Measurements from ENCODE around the gene RABGAP1.

RABGAP1 gene

DNA sequence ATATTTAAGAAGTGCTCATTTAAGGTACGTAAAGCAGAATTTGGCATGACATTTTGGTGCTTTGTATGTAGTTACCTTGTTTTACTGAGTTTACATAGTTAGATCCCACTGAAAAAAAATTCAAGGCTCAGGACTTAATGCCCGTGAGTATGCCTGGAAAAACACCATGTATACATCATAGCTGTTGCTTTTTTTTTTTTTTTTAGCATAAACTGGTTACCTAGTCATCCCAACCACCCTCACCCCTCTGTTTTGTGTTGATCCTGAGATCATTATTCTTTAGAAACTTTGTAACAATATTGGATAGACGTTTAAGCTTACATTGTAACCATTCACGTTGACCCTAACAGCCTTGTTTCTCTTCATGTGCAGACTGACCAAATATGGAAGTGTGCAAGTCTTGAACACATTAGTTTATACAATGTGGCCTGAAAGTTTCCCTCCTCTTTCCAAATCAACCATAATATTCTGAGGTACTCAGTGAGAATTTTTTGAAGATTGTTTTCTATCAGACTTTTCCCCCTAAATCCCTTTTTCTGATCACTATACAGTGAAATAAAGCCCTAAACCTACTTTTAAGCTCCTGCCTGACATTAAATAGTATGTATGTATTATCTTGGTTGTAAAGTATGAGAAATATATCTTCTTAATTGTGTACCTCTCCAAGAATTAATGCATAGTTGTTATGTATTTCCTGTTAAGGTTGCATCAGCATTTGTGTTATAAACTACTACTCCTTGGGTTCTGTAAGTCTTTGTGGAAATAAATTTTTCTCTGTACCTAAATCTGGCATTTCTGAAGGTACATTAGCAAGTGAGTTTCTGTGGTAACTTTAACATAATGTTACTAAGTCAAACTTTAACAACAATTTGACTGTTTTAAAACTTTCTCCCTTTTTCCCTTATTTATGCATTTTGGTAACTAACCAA is 4.4 kb downstream of the RABGAP1 start:
- no peak for DNase-seq (ENCODE audit: low read depth in 3 of 3)

DNA sequence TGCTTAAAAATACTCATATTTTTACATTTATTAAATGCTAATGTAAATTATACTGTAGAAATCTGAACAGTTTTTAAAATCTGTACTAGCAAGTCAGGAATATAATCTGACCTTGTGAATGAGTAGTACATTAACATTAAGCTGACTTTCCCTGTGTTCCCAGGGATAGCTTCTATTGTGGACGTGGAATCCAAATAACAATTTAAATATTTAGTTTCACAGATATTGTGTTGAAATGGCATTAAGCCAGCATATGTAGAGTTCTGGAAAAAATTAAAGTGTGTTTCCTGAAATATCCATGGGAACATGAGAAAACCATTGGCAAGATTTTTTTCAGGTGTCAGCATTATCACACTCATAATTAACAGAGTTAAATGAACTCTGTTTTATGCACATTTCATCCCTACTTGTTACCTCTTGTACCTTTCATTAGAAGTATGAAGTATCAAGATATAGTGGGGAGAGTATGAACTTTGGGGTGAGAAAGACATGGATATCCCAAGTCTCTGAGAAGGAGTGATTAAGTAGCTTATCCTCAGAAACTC is 5.7 kb downstream of the RABGAP1 start:
- DNase-seq (ENCODE audit: low read depth in 3 of 3): no peak

GRCh38 chr9:122948313-122948712 is 7.5 kb downstream of the RABGAP1 start:
- no peak for DNase-seq (ENCODE audit: low read depth in 3 of 3)

DNA sequence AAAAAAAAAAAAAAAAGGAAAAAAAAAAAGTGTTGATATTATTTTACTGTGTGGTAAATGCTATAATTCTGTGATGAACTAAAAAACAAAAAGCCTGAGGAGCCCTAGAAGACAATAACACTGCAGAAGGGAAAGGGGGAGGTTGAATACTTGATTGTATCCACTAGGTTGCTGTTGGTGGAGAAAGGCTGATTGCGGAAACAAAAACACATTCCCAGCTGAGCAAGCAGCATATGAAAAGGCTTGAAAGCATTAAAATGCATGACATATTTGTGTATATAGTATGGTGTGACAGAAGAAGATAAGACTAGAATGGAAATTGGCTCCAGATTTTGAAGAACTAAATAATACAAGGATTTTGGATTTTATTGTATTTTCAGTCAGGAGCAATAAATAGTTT is 8.9 kb downstream of the RABGAP1 start:
- DNase-seq (ENCODE audit: low read depth in 3 of 3): no peak

DNA sequence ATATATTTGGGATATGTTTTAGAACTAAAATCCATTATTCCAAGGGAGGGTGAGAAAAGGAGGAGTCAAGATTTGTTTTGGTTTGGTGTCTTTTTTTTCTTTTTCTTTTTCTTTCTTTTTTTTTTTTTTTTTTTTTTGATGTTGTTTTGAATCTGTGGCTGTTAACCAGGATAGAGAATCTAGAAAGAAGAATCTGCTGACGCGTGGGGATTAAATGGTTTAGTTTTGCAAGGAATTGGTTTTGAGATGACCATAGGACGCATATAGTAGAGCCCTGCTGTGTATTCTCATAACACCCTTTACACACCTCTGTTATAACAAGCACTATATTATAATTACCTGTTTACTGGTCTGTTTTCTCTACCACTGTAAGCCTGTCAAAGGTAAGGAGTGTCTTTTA is 9.4 kb downstream of the RABGAP1 start:
- no peak for DNase-seq (ENCODE audit: low read depth in 3 of 3)

DNA sequence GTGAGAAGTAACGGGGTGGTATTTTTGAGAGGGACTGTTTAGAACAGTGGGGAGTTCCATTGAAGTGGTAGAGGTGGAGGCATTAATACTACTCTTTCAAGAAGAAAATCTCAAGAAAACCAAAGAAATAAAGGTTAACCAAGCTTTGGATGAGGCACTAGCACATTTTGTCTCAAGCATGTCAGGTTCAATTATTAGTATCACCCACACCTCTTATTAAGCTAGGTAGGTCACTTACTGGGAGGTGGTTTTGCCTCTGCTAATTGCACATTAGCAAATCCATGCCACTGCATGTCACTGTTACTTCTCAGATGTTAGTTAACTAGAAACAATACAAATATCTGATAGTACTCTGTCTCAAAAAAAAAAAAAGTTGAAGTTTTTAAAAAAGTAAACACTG is 10.2 kb downstream of the RABGAP1 start:
- DNase-seq (ENCODE audit: low read depth in 3 of 3): no peak

- DNase-seq (ENCODE audit: low read depth in 3 of 3): no peak
Measured at GRCh38 chr9:122954253-122954691, 13.5 kb downstream of the RABGAP1 start.

DNA sequence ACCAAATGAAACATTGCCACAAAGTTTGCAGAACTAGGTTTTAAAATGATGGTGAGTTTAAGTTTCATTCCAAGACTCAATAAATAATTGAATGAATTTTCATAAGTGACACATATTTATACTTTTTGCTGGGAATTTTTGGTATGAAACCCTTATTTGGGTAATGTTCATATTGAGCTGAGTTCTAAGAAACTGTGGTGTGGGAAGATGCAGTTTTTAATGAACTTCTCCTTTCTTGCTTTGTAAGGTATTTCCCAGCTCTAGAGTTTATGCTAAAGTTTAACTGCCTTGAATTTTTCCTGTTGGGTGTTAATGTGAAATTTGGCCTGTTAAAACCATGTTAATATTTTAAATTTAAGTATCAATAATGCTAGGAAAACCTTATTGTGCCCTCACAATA is 15.1 kb downstream of the RABGAP1 start:
- DNase-seq (ENCODE audit: low read depth in 3 of 3): no peak

GRCh38 chr9:122961139-122961538 is 20.3 kb downstream of the RABGAP1 start:
- DNase-seq (ENCODE audit: low read depth in 3 of 3): no peak

DNA sequence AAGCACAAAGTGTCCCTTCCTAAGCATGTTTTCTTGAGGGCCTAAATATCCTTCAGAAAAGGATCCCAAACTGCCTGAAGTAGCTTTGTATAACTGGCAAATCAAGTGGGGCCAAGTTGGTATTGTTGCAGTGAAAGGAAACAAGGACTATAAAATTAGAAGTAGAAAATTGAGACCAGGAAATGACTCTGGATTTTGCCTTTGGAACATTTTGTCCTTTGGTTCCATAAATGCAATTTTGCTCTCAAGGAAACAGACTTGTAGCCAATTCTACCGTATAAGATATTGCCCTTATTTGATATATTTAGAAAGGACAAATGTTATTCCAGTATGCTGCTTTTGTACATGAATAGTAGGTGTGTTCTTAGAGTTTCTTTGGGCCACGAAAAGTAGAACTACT is 34.4 kb downstream of the RABGAP1 start:
- DNase-seq (ENCODE audit: low read depth in 3 of 3): no peak

- DNase-seq (ENCODE audit: low read depth in 3 of 3): no peak
Measured at GRCh38 chr9:122978601-122979000, 37.8 kb downstream of the RABGAP1 start.

- no peak for DNase-seq (ENCODE audit: low read depth in 3 of 3)
Measured at GRCh38 chr9:122986010-122986409, 45.2 kb downstream of the RABGAP1 start.

DNA sequence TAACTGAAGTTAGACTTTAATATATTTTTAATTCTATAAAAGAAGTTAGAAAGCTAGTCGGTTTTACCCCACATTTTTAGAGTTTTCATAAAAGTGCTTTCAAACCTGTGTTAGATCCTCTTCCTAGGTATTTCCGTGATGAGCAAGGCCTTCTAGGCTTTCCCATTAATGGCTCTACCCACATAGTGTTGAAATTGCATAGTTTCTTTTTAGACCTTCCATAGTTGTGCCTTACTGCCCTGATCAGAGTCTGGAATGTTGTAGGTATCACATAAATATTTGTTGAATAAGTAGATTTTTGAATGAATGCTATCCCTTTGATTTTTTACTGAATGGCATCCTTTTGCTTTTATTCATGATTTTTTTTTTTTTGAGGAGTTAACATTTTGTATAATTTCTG is 47.3 kb downstream of the RABGAP1 start:
- no peak for DNase-seq (ENCODE audit: low read depth in 3 of 3)

DNA sequence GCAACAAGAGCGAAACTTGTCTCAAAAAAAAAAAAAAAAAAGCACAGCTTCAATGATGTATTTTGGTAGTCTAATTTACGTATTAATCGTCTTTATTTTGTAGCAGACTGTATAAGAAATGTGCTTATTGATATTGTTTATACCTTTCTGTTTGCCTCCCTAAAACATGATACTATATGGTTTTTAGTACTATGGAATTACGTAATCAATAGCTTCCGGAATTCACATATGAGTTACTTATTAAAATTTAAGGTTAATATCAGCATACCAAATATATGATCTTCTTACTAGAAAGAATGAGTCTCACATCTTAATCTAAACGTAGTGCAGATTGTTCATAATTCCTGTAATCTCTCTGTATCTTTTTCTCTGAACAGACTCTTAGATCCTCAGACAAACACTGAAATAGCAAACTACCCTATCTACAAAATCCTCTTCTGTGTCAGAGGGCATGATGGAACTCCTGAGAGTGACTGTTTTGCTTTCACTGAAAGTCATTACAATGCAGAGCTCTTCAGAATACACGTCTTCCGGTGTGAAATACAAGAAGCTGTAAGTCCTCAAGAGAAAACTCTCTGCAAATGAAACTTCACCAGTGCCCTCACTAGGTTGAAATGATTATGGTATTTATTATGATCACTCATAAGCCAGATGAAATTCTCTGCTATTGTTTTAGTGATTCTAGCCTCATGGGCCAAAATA is 48.3 kb downstream of the RABGAP1 start:
- no peak for DNase-seq (ENCODE audit: low read depth in 3 of 3)

DNA sequence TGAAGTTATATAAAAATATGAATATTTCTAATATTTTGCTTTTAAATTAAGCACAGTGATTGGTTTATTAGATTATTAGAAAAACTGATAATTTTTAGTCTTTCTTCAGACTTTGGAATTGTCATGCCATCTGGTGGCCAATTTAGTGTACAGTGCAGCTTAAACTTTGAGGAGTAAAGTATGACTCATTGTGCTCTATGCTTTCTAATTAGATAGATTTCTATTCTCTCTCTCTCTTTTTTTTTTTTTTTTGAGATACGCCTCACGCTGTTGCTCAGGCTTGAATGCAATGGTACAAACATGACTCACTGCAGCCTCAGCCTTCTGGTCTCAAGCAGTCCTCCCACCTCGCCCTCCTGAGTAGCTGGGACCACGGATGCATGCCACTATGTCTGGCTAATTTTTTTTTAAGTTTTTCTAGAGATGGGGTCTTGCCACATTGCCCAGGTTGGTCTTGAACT is 50.6 kb downstream of the RABGAP1 start:
- DNase-seq (ENCODE audit: low read depth in 3 of 3): peak; percentile 3 to 16 (median 8)

- DNase-seq (ENCODE audit: low read depth in 3 of 3): no peak
Measured at GRCh38 chr9:122996586-122996985, 55.8 kb downstream of the RABGAP1 start.

DNA sequence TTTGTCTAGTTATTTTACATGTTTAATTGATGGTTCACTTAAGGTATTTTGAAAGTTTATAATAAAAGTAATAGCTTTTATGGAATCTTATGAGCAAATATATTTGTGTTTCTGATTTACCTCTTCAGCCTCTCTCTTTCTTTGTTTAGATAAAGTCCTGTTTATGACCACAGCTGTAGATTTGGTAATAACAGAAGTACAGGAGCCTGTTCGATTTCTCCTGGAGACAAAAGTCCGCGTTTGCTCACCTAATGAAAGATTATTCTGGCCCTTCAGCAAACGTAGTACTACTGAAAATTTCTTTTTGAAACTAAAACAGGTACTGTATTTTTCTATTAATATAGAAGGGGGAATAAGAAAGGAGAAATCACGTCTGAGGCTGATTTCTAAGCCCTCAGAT is 57.6 kb downstream of the RABGAP1 start:
- no peak for DNase-seq (ENCODE audit: low read depth in 3 of 3)

- no peak for DNase-seq (ENCODE audit: low read depth in 3 of 3)
Measured at GRCh38 chr9:123000371-123001068, 59.7 kb downstream of the RABGAP1 start.

GRCh38 chr9:123002754-123003153 is 61.9 kb downstream of the RABGAP1 start:
- no peak for DNase-seq (ENCODE audit: low read depth in 3 of 3)

- DNase-seq (ENCODE audit: low read depth in 3 of 3): no peak
Measured at GRCh38 chr9:123003466-123003865, 62.6 kb downstream of the RABGAP1 start.

DNA sequence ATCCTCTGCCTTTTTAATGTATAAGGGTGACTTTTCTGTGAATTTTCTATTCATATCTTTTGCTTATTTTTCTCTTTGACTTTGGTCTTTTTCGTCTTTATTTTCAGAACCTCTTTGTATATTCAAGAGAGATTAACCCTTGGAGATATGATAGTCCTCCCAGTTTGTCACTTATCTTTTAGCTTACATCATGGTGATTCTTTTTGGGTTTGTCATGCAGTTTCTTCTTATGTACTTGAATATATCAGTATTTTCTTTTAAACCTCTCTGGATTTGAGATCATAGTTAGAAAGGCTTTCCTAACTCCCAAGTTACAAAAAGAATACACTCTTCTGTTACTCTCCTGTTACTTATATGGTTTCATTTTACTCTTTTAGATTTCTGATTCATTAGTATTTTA is 65.1 kb downstream of the RABGAP1 start:
- no peak for DNase-seq (ENCODE audit: low read depth in 3 of 3)

GRCh38 chr9:123007269-123007668 is 66.4 kb downstream of the RABGAP1 start:
- no peak for DNase-seq (ENCODE audit: low read depth in 3 of 3)

All from stimulated activated CD4-positive, alpha-beta T cell treated with anti-CD3 and anti-CD28 coated beads, TNF-alpha, amount 100 ng/mL, for 48 hours (primary cell).